Islet precursor cell (in vitro differentiated cells): ENCODE measurements around the gene NDUFS7.
"Not testable (repeated sequence)": the region's sequence is repeated elsewhere in the genome, so short reads cannot be mapped to it uniquely, and the experiment has no call there.

Experiments used
- DNase-seq: peaks from one replicate; pipeline ENCODE4 v3.0.0-alpha.2; 2018

The NDUFS7 gene

DNA sequence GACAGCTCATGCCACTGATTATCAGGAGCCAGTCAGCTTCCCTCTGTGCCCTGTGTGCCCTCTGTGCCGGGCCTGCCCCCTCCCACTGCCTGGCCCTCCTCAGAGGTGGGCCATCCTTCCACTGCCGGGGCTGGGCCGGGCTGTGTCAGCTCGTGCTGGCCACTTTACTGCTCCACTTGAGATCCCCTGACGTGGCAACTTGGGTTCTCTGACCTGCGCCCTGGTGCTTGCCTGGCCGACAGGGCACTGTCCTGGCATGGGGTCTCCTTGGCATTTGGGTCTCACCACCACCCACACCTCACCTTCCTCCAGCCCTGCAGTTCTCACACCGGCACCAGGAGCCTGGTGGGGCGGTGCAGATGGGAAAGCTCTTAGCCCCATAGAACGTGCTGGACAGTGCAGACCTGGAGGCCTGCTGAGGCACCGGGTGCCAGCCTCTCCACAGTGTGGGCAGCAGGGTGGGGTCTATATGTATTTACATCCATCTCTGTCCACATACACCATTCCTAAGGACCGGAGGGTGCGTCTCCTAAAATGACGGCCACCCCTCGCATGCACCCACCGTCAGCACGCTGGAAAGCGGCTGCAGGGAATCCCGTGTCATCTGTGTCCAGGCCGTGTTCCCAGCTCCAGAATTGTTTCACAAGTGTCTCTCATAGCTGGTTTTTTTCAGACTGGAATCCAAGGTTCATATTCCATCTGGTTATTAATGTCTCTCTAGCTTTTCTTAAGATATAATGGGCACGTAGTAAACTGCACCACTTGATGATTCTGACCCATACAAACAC lies 35.4 kb downstream of the NDUFS7 start:
- DNase-seq = no peak

- not testable (repeated sequence) for DNase-seq
Observed at GRCh38 chr19:1420085-1420484, 36.4 kb downstream of the NDUFS7 start.

DNA sequence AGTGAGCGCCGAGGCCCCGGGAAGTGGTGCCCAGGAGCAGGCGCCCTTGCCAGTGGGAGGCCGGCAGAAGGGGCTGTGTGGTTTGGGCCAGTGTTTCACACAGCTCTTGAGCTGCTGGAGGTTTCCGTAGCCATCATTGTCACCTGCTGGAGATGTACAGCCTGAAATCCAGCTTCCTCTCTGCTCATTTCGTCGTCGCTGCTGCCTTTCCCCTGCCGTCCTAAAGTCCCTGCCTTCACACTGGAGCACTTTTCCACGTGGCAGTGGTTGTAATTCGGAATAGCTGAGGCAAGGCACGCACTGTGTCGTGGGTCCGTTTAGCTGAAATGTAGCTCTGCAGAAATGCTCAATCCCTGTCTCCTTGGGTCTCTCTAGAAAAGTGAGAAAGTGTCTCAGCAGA lies 36.9 kb downstream of the NDUFS7 start:
- no peak for DNase-seq

DNA sequence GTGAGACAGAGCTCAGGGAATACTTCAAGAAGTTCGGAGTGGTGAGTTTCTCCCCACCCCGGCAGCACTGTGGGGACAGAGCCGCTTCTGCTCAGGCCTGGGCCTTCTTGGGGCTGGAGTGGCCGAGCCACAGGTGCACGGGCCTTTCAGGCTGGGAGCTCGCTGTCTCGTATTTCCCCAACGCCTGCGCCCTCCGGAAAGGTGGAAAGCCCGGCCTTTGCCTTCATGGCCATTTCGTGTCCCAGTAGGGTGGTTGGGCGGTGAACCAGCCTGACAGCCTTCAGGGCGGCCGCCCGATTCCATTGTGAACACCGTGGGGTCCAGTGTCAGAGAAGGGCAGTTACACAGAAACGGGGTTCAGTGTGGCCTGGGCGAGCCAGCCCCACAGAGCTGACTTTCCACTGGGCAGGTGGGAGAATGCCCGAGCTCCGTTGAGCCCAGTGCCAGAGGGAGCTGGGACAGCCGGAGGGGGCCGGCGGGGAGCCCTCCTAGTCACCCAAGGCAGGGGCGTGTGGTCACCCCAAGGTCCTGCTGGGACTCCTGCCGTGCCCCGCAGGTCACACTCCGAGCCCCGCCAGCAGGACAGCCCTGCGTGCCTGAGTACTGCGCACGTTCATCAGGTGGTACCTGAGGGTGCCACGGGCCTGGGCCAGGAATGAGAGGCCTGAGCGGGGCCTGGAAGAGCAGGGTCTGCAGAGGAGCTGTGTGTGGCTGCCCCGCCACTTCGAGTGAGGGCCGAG lies 37.7 kb downstream of the NDUFS7 start:
- no peak for DNase-seq

- DNase-seq = no peak
Observed at GRCh38 chr19:1421958-1422305, 38.2 kb downstream of the NDUFS7 start.

DNA sequence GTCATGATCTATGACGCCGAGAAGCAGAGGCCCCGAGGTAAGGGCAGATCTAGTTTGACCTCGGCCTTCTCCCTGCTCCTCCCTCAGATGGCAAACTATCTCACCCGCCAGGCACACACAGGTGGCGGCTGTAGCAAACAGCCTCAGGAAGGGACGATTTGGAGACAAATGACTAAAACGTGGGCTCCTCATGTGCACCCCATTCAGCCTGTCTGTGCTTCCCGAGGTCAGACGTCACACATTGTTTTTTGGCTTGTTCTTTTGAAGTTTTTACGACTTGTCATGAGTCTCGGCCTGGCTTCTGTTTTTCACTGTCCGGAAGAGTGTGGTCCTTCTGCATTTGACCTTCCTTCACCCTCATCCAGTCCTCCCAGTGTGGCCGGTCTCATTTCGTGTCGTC lies 38.7 kb downstream of the NDUFS7 start:
- no peak for DNase-seq

DNA sequence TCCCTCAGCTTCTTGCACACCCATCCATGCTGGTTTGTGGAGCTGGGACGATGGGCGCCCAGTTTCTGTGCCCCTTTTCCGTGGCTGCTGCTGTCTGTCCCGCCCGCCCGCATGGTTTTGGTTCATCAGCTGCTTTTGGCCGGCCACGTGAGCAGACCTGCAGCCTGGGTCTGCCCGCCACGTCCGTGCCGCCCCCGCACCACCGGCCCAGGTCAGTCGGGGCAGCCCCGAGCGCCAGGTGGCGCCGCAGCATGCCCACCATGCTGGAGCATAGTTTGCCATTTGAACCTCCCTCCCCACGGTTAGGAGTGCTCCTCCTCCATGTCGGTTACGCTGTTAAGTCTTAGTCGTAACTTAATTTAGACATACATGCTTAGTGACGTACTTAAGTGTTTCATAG lies 39.2 kb downstream of the NDUFS7 start:
- no peak for DNase-seq

DNA sequence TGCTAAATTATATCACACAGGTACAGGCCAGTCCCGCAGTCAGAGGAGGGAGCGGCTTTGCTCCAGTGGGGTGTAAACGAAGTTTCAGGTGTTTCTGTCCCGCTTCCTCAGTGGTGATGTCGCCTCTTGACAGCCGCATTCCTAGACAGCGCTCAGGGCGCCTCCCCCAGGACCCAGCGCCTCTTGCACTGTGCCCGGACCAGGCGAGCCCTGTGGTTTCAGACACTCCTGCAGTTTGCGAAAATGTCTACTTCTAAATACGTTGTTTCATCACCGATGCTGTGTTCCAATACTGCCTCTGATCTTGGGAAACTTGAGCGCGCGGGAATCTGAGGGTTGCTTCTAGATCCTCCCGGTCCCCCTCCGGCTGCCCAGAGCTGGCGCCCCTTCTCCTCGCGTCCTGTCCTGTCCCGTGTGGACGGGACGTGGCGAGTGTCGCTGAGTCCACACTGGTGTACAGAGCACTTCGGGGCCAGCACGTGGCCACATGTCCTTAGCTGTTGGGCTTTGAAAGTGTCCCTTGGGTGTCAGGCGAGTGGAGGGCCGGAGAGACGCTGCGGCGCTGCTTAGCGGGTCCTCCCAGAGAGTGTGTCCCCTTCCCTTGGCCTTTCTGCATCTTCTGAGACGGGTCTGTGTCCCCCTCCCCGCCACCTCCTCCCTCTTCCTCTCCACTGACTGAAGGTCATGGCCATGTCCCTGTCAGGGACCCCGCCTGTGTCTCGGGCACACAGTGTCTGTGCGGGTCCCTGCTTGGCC lies 39.9 kb downstream of the NDUFS7 start:
- no peak for DNase-seq

- no peak for DNase-seq
Observed at GRCh38 chr19:1424192-1424955, 40.7 kb downstream of the NDUFS7 start.

DNA sequence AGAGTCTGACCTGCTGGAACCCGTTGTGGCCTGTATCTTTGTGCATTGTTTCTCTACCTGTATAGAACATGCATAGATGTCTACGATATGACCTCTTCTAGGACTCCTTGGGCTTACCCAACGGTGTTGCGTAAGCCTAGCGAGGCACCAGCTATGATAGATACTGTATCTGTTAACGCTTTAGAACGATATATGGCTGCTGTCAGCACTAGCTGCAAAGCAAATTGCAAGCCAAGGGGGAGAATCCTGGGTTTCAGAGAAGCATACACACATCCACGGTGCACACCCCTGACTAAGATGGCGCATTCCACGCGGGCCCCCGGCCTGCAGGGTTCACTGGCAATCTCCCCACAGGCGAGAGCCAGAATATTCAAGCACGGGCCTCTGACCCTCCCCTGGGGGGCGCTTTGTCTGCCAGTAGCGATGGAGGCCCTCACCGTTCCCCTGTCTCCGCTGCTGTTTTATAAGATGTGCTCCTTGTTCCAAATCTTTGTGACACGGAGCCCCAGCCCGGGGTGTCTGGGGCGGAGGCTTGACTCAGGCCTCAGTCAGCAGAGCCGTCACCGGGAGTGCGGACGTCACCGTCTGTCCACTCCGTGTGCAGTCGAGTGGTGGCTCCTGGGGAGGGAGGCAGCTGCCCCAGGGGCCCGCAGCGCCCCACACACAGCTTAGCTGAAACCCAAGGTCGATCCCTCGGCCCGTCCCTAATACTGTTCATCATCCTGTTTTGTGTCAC lies 41.6 kb downstream of the NDUFS7 start:
- no peak for DNase-seq

DNA sequence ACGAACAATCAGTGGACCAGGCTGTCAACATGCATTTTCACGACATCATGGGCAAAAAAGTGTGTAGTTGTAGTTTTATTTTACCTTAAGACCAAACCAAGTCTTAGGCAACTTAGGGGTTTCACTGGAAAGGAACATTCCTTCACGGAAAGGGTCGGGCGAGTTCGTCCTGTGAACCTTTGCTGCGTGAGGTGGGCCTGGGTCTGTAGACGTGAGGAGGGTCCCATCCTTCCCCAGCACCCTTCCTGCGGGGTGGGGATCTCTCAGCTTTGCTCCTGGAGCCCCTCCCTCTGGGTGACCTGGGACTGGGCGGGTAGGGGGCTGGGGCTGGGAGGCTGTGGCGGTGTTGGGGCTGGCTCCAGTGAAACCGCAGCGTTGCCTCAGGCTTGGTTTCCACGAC lies 42.2 kb downstream of the NDUFS7 start:
- no peak for DNase-seq

- DNase-seq = no peak
Observed at GRCh38 chr19:1426736-1427135, 43.0 kb downstream of the NDUFS7 start.

DNA sequence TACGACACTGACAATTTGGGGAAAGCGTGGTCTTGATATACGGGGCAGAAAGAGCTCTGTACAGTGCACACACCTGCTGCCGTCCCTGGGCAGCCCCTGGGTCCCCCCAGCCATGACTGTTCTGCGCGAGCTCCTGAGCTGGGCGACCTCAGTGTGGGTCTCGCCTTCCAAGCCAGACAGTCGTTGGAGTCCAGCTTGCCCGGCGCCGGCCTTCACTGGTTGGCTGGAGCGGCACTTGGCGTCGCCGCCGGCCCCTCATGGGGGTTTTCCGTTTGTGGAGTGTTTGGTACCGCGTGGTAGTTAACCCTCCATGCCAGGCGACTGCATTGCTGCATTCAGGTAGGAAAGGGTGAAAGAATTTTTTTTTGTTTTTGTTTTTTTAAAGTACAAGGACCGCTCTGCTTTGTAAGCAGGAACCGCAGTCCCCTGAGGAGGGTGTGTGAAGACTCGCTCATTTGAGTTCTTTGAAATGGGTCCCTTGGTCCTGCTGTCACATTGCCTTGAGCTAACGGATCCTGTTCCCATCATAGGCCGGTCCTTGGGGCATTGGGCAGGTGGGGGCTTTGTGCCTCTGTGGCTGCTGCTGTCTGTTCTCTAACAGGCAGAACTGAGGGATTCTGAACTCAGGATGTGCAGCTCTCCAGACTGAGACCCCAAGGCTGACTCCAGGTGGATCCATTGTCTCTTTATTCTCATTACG lies 43.7 kb downstream of the NDUFS7 start:
- DNase-seq = no peak

DNA sequence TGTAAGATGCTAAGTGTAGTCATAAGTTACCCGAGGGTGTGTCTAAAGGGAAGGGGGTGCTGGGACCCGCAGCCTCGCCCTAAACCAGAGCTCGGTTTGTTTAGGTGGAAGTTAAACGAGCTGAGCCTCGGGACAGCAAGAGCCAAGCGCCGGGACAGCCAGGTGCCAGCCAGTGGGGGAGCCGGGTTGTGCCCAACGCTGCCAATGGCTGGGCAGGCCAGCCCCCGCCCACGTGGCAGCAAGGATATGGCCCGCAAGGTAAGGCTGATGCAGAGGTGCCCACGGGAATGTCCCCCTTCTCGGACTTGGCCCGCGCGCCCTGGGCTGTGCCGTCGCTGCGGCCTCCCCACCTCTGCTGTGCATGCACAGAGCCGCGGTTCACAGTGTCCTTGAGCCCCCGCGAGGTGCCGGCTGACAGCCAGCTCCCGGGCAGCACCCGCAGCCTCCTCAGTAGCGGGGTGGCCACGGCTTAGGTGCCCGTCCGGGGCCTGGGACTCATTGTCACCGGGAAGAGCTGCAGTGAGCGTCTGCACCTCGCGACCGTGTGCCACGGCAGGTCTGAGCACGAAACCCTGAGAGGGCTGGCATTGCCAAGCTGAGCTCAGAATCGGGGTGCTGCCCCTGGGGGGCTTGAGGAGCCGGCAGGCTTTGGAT lies 45.2 kb downstream of the NDUFS7 start:
- no peak for DNase-seq

DNA sequence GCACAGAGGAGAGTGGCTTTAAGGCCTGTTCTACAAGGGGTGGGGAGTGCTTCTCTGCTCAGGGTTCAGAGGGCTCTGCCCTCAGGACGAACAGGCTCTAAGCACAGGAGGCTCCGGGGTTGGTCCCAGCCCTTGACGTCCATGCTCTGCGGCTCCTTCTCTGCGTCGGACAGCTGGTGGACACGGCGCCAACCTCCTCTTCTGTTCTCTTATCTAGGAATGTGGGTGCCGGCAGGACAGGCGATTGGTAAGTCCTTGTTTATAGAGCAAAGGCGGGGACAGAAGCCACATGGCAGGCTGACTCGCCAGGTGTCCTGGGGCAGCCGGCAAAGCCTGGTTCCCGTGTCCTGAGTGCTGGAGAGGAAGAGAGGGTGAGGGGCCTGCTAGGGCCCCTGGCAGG lies 46.0 kb downstream of the NDUFS7 start:
- DNase-seq = no peak

DNA sequence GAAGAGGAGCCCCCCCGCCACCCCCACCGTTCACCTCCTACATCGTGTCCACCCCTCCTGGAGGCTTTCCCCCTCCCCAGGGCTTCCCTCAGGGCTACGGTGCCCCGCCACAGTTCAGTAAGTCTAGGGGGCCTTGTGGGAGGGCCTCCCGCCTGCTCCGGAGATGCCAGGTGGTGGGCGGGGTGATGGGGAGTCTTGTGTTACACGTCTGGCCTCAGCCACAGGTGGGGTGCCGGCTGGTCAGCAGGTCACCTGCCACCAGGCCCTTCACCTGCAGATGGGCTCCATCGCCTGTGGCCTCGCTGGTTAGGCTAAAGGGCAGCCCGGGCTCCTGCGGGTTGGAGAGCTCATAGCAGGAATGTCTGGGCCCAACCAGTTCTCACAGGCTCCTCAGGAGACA lies 46.5 kb downstream of the NDUFS7 start:
- DNase-seq = no peak

- no peak for DNase-seq
Observed at GRCh38 chr19:1431759-1432506, 48.2 kb downstream of the NDUFS7 start.

GRCh38 chr19:1432507-1432887 lies 48.8 kb downstream of the NDUFS7 start:
- no peak for DNase-seq

GRCh38 chr19:1433119-1434039 lies 49.7 kb downstream of the NDUFS7 start:
- DNase-seq = no peak
